Stimulated activated CD8-positive, alpha-beta memory T cell treated with anti-CD3 and anti-CD28 coated beads, Interleukin-12 subunit alpha, Interleukin-12 subunit beta, amount 100 ng/mL, for 24 hours (primary cell): ENCODE results near the gene HAO2.
"Not testable (repeated sequence)": the region's sequence is repeated elsewhere in the genome, so short reads cannot be mapped to it uniquely, and the experiment has no call there.

Source experiments
- DNase-seq: peaks from one replicate; pipeline ENCODE4 v3.0.0-alpha.2; 2020; ENCODE audit errors: extremely low read depth

The HAO2 gene

GRCh38 chr1:119345398-119345797, 23.2 kb upstream of the HAO2 start:
- no peak for DNase-seq

GRCh38 chr1:119347858-119348257, 20.7 kb upstream of the HAO2 start:
- DNase-seq = no peak

DNA sequence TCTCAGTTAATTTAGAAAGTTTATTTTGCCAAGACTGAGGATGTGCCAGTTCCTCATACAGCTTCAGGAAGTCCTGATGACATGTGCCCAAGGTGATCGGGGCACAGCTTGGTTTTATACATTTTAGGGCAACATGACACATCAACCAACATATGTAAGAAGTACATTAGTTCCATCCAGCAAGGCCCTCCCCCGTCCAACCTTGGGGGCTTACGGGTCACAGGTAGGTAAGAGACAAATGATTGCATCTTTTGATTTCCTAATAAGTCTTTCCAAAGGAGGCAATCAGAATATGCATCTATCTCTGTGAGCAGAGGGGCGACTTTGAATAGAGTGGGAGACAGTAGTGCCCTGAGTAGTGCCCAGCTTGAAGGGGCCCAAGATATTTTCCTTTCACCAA, 19.6 kb upstream of the HAO2 start:
- no peak for DNase-seq

DNA sequence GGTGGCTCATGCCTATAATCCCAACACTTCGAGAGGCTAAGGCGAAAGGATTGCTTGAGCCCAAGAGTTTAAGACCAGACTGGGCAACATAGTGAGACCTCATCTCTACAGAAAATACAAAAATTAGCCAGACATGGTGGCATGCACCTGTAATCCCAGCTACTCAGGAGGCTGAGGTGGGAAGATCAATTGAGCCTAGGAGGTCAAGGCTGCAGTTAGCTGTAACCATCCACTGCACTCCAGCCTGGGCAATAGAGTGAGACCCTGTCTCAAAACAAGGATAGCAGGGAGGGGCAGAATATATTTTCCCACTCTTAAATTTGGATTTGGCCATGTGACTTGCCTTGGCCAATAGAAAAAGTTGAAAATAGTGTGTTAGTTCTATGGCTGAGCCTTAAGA, 17.7 kb upstream of the HAO2 start:
- not testable (repeated sequence) for DNase-seq

GRCh38 chr1:119351997-119352396, 16.6 kb upstream of the HAO2 start:
- no peak for DNase-seq

GRCh38 chr1:119353836-119354235, 14.7 kb upstream of the HAO2 start:
- no peak for DNase-seq

GRCh38 chr1:119358636-119359035, 9.9 kb upstream of the HAO2 start:
- DNase-seq = no peak

DNA sequence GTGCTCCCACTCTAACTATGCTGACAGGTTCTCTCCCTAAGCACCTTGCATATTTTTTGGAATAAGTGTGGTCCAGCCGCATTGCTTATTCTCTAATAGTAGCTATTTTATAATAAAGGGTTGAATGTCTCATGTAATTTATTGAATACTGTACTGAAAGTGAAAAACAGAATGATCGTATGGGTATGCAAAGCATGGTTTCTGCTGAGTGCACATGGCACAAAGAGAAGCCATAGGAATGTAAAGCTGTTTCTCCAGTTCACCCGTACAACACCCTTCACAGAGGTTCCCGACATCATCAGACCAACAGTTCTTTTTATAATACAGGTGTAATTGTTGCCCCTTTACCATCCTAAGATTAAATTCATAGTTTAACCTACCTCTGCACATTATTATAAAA, 8.9 kb upstream of the HAO2 start:
- DNase-seq = no peak

GRCh38 chr1:119361205-119361604, 7.4 kb upstream of the HAO2 start:
- no peak for DNase-seq

GRCh38 chr1:119361620-119362344, 6.8 kb upstream of the HAO2 start:
- DNase-seq = no peak

GRCh38 chr1:119363162-119363561, 5.4 kb upstream of the HAO2 start:
- DNase-seq = no peak

- no peak for DNase-seq
These were observed 3.9 kb upstream of the HAO2 start for GRCh38 chr1:119364640-119365039.

DNA sequence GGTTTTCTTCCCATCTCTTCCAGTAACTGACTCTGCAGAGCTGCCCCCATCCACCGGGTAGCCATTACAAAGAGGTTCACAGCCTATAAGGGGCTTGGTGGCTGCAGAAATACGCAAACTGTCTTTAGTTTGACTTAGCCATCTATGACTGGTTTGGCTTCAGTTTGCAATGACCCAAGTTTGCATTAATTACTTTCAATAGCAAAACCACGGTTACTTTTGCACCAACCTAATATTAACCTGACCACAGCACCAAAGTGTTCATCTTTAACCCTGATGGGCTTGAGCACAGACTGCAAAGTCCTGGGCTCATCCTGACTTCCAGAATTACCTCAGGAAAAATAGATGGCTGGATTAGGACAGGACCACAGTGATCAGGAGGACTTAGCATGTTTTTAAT, 2.2 kb upstream of the HAO2 start:
- no peak for DNase-seq

DNA sequence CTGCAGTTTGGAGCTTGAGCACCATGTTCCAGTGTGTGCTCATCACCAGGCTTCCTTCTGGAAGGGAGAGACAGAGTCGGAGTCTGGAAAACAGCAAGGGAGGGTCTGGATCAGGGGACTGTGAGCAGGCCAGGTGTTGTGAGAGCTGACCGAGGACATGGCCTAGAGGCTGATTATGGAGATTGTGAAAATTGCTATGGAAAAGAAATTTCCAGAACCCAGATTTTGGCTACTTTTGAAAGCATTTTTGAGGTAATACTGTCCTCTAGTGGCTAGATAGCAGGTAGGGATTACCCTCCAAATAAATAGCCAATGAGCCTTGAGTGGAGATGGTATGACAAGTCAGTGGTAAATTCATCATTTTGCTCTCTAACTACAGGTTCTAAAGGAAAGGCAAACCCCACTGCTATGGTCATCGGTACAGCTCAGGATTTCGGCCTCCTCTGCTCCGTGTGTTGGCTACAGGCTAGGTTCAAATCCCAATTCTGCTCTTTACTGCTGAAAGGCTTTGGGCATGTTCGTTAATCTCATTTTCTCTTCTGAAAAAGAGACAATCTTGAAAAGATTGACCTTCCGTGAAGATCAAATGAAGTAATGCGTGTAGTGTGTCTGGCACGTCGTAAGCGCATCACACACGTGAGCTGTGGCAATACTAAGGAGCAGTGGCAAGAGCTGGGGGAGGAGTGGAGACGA, 1.0 kb upstream of the HAO2 start:
- no peak for DNase-seq

GRCh38 chr1:119370748-119371147, 2.2 kb downstream of the HAO2 start:
- DNase-seq = no peak

GRCh38 chr1:119371815-119372214, 3.2 kb downstream of the HAO2 start:
- no peak for DNase-seq

GRCh38 chr1:119372503-119373086, 4.0 kb downstream of the HAO2 start:
- DNase-seq = no peak

DNA sequence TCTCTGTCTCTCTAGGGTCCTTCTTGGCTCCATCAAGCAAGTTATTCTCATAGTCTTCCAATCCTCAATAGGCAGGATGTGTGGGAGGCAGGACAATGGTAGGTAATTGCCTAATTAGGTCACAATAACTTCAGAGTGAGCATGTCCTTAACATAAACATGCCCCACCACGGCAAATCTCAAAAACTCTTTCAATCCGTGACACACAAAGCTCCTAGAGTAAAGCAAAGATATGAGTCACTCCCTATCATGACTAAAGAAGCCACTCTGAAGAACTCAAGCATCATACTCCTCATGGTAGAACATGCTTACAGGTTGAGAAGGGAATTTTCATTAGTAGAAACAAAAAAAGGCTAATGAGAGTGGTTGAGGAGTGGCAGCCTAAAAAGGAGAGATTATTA, 4.9 kb downstream of the HAO2 start:
- no peak for DNase-seq

- no peak for DNase-seq
These were observed 5.8 kb downstream of the HAO2 start for GRCh38 chr1:119374208-119374874.

GRCh38 chr1:119375366-119375765, 6.8 kb downstream of the HAO2 start:
- no peak for DNase-seq

GRCh38 chr1:119376594-119376993, 8.0 kb downstream of the HAO2 start:
- no peak for DNase-seq

DNA sequence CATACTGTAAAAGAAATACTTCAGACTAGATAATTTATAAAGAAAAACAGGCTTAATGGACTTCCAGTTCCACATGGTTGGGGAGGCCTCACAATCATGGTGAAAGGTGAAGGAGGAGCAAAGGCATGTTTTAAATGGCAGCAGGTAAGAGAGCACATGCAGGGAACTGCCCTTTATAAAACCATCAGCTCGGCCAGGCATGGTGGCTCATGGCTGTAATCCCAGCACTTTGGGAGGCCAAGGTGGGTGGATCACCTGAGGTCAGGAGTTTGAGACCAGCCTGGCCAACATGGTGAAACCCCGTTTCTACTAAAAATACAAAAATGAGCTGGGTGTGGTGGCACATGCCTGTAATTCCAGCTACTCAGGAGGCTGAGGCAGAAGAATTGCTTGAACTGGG, 9.0 kb downstream of the HAO2 start:
- not testable (repeated sequence) for DNase-seq

DNA sequence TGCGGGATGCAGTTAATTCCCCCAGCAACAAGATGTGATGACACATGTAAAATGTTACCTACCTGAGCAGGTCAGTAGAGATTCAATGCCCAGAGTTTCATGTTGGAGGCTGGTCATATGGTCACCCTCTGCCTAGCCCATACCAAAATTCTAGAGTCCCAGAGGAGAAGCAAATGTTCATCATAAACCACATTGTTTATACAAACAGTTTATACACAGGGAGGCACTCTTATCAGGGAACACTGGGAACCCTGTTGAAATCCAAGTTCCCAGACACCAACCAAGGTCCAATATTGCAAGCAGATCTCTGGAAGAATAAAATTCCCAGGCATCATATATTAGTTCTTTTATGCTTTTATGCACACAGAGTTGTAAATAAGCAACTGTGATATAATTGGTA, 10.5 kb downstream of the HAO2 start:
- DNase-seq = no peak
